HG02870 (cell line): ENCODE measurements around the gene DYRK1A.

Experiments used
- ATAC-seq: cut with Tn5 transposase; IDR thresholded peaks from one replicate; pipeline ENCODE4 v1.9.1; 2021; ENCODE audit warnings: mild to moderate bottlenecking, moderate library complexity; ENCODE audit not compliant: unreplicated experiment

The DYRK1A gene

GRCh38 chr21:37365517-37366481 is 774 bp upstream of the DYRK1A start:
- peak; percentile 24 for ATAC-seq

- no peak for ATAC-seq
Observed at GRCh38 chr21:37367336-37367702, 746 bp downstream of the DYRK1A start.

- peak; percentile 19 for ATAC-seq
Observed at GRCh38 chr21:37367703-37368540, 1.3 kb downstream of the DYRK1A start.

- no peak for ATAC-seq
Observed at GRCh38 chr21:37368541-37369279, 2.1 kb downstream of the DYRK1A start.

- no peak for ATAC-seq
Observed at GRCh38 chr21:37369307-37369854, 2.8 kb downstream of the DYRK1A start.

- peak; percentile 27 for ATAC-seq
Observed at GRCh38 chr21:37370152-37371040, 3.8 kb downstream of the DYRK1A start.

GRCh38 chr21:37371041-37371397 is 4.4 kb downstream of the DYRK1A start:
- no peak for ATAC-seq

GRCh38 chr21:37372127-37372731 is 5.7 kb downstream of the DYRK1A start:
- ATAC-seq, result no peak

GRCh38 chr21:37372951-37373350 is 6.4 kb downstream of the DYRK1A start:
- ATAC-seq, result no peak

- no peak for ATAC-seq
Observed at GRCh38 chr21:37373539-37373938, 7.0 kb downstream of the DYRK1A start.

- ATAC-seq, result no peak
Observed at GRCh38 chr21:37374027-37374426, 7.5 kb downstream of the DYRK1A start.

- ATAC-seq, result no peak
Observed at GRCh38 chr21:37375866-37376574, 9.4 kb downstream of the DYRK1A start.

- no peak for ATAC-seq
Observed at GRCh38 chr21:37378700-37379139, 12.1 kb downstream of the DYRK1A start.

GRCh38 chr21:37380349-37381323 is 14.1 kb downstream of the DYRK1A start:
- no peak for ATAC-seq

- no peak for ATAC-seq
Observed at GRCh38 chr21:37381883-37382585, 15.5 kb downstream of the DYRK1A start.

GRCh38 chr21:37383086-37383485 is 16.5 kb downstream of the DYRK1A start:
- ATAC-seq, result no peak

GRCh38 chr21:37383784-37384311 is 17.3 kb downstream of the DYRK1A start:
- no peak for ATAC-seq
